GM12873 (cell line): ENCODE results near the gene C16orf90.

Experiments
- TF ChIP-seq, protein P1 (sequence below): IDR thresholded peaks from 2 replicates; pipeline ENCODE4 v1.5.1; 2012; ENCODE audit warnings: low read depth, mild to moderate bottlenecking, moderate library complexity, low read length, control low read depth; ENCODE audit not compliant: insufficient read depth; ENCODE audit errors: missing control alignments

The C16orf90 gene

DNA sequence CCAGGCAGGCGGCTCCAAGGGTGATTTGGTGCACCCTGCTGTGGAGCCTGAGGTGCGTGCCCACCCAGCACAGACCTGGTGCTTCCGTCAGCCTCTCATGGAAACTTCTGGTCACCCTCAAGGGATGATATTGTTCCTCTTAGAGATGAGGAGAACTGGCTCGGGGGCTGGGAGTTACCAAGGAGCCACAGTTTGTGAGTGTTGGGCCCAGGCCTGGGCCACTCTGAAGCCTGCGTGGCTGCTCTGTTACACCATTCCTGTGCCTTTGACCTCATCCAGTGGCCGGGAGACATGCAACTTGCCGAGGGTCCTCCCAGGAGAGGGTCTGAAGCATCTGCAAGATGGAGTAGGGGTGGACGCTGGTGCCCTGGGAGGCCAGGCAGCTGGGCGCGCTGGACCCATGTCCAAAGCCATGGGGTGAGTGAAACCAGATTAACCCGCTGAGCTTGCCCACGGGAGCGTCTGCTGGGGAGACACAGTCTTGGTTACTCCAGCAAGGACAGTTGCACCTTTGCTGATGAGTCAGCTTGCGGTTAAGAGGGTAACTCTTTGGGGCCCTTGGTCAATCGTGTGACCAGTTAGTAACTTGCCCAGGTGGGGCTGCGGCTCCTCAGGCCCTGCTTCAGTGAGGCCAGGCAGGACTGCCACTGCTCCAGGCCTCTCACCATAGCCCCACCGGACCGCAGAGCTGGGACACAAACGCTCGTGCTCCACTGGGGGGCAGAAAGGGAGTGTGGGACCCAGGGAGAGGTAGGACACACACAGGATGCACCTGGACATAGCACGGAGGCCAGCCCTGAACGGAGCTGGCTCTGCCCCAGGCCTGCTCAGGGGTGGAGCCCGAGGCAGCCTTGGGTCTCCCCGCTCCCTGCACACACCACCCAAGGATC, 7.5 kb downstream of the C16orf90 start:
- TF ChIP-seq, protein P1, sequence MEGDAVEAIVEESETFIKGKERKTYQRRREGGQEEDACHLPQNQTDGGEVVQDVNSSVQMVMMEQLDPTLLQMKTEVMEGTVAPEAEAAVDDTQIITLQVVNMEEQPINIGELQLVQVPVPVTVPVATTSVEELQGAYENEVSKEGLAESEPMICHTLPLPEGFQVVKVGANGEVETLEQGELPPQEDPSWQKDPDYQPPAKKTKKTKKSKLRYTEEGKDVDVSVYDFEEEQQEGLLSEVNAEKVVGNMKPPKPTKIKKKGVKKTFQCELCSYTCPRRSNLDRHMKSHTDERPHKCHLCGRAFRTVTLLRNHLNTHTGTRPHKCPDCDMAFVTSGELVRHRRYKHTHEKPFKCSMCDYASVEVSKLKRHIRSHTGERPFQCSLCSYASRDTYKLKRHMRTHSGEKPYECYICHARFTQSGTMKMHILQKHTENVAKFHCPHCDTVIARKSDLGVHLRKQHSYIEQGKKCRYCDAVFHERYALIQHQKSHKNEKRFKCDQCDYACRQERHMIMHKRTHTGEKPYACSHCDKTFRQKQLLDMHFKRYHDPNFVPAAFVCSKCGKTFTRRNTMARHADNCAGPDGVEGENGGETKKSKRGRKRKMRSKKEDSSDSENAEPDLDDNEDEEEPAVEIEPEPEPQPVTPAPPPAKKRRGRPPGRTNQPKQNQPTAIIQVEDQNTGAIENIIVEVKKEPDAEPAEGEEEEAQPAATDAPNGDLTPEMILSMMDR = no peak

DNA sequence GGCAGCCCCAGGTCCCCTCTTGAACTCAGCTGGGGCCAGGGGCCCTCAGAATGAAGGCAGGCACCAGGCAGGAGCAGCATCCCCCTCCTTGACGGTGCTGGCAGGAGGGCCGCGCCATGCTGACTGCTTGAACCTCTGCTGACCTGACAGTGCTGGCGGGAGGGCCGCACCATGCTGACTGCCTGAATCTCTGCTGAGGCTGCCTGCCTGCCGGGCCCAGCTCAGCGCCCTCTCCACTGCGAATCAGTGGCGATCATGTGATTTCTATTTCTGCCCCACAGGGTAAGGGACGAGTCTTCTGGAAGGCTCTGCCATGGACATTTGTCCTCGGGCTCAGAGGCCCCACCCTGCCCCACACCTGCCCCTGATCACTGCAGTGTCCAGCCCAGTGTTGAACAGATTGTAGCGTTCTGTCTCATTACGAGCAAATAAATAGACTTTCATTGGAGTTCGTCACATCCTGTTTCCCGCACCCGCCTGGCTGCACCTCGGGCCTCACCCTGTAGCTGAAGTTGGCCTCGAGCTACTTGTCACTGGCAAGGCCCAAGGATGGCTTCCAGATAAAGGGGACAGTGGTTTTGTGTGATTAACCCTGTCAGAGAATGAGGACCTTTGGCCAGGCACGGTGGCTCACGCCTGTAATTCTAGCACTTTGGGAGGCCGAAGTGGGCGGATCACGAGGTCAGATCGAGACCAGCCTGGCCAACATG, 8.6 kb downstream of the C16orf90 start:
- TF ChIP-seq, protein P1 = no peak

DNA sequence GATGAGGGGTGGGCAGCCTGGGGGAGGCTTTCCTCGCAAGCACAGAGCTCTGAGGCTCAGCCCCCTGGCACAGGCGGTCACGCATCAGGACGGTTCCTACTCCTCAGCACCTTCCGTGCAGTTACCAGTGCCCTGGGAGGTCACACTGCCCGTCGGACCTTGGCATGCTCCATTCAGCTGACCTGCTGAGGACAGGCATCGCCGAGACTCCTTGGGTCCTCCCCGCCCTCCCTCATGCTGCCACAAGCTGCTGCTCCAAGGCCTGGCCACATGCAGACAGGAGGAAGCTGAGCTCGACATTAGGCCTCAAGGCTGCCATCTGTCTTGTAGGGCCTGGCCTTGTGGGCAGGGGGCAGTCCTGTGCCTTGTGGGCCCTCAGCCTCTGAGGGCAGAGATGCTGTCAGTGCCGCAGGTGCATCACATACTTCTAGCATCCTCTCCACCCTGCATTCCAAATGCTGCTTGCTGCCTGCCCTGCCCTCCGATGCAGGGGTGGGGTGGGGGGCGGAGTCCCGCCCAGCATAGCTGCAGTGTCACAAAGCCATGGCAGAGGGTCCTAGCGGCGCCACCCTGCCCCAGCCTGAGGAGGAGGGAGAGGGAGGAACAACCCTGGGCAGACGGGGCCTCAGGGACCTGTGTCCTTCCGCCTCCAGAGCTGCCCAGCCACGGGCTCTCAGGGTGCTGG, 9.3 kb downstream of the C16orf90 start:
- TF ChIP-seq, protein P1 = no peak

DNA sequence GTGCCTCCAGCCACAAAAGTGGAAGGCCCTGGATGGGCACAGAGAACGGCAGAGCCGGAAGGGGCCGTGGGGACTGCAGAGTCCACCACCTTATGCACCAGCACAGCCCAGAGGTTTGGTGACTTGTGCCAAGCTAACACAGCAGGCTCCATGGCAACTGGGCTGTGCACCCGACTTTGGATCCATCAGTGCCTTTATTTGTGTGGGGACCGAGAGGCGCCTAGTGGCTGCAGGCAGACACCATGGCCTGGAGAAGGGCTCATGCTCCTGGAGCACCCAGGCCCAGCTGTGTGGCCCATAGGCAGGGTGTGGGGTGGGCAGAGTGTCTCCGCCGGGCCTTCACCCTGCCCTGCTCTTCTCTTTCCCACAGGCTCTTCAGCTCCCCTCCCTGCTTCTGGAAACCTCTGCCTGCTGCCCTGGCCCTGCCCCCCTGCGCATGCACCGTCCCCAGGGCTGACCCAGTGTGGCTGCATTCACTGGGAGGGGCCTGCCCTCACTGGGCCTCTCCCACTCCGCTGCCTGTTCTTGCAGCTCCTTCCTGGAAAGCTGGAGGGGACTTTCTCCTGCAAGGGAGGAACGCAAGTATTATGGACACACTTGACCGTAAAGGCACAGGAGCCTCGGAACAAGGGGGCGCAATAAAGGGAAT, 10.1 kb downstream of the C16orf90 start:
- TF ChIP-seq, protein P1 = no peak

DNA sequence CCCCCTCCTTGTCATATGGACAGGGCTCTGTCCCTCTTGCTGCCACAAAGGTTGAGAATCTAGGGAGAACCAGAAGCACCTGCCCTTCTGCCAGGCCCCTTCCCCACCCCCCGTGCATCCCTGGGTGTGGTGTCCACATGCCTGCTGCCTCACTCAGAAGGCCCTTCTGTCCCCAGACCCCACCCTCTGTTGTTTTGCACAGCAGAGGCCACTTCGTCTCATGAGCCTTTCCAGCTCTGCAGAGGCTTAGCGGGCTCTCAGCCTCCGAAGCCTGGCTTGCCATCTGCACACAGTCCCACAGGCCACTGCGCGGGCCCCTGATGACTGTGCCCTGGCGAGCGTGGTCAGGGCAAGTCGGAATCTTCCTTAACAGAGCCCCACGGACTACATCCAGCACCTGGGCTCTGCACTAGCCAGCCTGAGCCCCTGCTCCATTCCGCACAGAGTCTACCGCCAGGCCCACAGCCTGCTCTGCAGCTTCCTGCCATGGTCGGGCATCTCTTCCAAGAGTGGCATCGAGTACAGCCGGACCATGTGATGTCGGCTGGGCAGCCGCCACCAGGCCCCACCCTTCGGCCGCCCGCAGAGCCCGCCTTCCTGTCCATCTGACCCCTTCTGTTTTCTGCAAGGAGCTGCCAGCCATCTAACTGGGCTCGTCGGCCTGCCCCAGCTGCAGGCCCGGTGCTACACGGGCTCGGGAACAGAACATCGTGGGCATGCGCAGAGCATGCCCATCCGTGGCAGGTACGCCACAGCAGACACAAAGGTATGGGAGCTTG, 10.8 kb downstream of the C16orf90 start:
- TF ChIP-seq, protein P1 = no peak

DNA sequence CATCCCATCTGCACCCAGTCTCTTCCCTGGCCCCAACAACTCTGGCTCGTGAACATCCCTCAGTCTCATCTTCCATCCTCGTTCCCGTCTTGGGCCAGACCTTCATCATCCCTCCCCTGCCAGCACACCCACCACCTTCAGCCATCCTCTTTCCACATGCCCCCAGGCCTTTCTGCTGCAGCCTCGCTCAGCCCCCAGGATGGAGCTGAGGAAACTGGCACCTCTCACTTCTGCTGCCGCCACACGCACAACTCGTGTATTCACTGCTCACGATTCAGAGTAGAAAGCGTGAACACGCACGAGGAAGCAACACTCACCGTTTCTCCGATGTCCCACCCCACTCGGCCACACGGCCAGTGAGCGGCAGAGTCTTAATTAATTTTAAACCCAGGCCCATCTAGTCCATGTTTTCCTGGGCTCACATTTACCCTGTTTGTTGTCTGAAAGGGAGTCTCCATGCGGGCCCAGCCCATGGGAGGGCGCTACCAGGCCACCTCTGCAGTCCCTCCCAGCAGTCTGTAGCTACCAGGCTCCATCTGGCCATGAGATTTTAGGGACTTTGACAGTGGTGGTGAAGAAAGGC, 12.5 kb downstream of the C16orf90 start:
- TF ChIP-seq, protein P1 = no peak
